SK-N-SH (cell line): ENCODE data around the gene MRGPRX1. TPM values are rescaled to one million over a fixed set of nuclear protein-coding genes. Genes with fewer than 3 reads are reported as not detected.

Experiments
- CTCF ChIA-PET: fragments of 300-600, 350-600 bp; formaldehyde crosslinking; extraction: SDS; loops from one replicate; lab custom pipeline; 2021; lab: Yijun Ruan, JAX
- POLR2A ChIA-PET: fragments of 350-600 bp; sonication (Branson Sonifier 250); formaldehyde crosslinking; extraction: SDS; loops from one replicate; lab custom pipeline; 2020; ENCODE audit warnings: antibody characterized with exemption, inconsistent platforms; lab: Yijun Ruan, JAX
- DNase-seq: peaks from one replicate; pipeline ENCODE4 v3.0.0; 2012
- H2AFZ ChIP-seq: fragments of 200-600 bp; sonication (generic); 2 replicates; pipeline ENCODE4 v1.8.1; 2016; ENCODE audit warnings: antibody characterized with exemption, mild to moderate bottlenecking, low read depth
- H3F3A ChIP-seq: fragments of 200-600 bp; sonication (generic); replicated peaks from 2 replicates; pipeline ENCODE3; 2016; ENCODE audit warnings: antibody characterized with exemption, mild to moderate bottlenecking; ENCODE audit not compliant: insufficient read depth
- H3K27ac ChIP-seq, 2 experiments: fragments of 200-500 bp in 1 of 2; fragments of 200-600 bp in 1 of 2; sonication (Bioruptor generic) in 1 of 2; sonication (generic), shearing (Covaris generic) in 1 of 2; 2 replicates each; pipeline versions ENCODE4 v1.5.1 to v1.6.1; 2014 to 2016; ENCODE audit warnings: low read depth in 2 of 2, inconsistent platforms in 1 of 2, low read length in 1 of 2, mild to moderate bottlenecking in 1 of 2, mixed read lengths in 1 of 2
- H3K27me3 ChIP-seq: fragments of 200-600 bp; sonication (generic), shearing (Covaris generic); 2 replicates; pipeline ENCODE4 v1.6.1; 2016; ENCODE audit warnings: mixed run types; ENCODE audit not compliant: insufficient read depth
- H3K36me3 ChIP-seq, 2 experiments: fragments of 200-500 bp in 1 of 2; fragments of 200-600 bp in 1 of 2; sonication (Bioruptor generic) in 1 of 2; sonication (generic) in 1 of 2; replicated peaks in 1 of 2; 2 replicates each; pipeline versions ENCODE3 to v1.5.1; 2014 to 2016; ENCODE audit warnings: low read length in 1 of 2, mild to moderate bottlenecking in 1 of 2; ENCODE audit not compliant: insufficient read depth in 2 of 2, control insufficient read depth in 1 of 2
- H3K4me1 ChIP-seq, 2 experiments: fragments of 200-500 bp in 1 of 2; fragments of 200-600 bp in 1 of 2; sonication (Bioruptor generic) in 1 of 2; sonication (generic), shearing (Covaris generic) in 1 of 2; 2 replicates each; pipeline versions ENCODE4 v1.5.1 to v1.6.1; 2014 to 2016; ENCODE audit warnings: low read depth in 1 of 2, low read length in 1 of 2, mixed run types in 1 of 2; ENCODE audit not compliant: insufficient read depth in 2 of 2, control insufficient read depth in 1 of 2
- H3K4me2 ChIP-seq: fragments of 200-600 bp; sonication (generic), shearing (Covaris generic); 2 replicates; pipeline ENCODE4 v1.6.1; 2017; ENCODE audit warnings: mixed run types
- H3K4me3 ChIP-seq, 2 experiments: fragments of 200-500 bp in 1 of 2; fragments of 200-600 bp in 1 of 2; sonication (Bioruptor generic) in 1 of 2; sonication (generic), shearing (Covaris generic) in 1 of 2; 2 replicates each; pipeline versions ENCODE4 v1.5.1 to v1.8.1; 2014 to 2016; ENCODE audit warnings: low read depth in 2 of 2, inconsistent platforms in 1 of 2, low read length in 1 of 2, mild to moderate bottlenecking in 1 of 2, mixed read lengths in 1 of 2, moderate library complexity in 1 of 2
- H3K79me2 ChIP-seq: fragments of 200-600 bp; sonication (generic); 2 replicates; pipeline ENCODE4 v1.8.1; 2017; ENCODE audit warnings: mild to moderate bottlenecking; ENCODE audit not compliant: insufficient read depth
- H3K9ac ChIP-seq: fragments of 200-600 bp; sonication (generic); 2 replicates; pipeline ENCODE4 v1.6.1; 2017; ENCODE audit warnings: mixed run types
- H3K9me2 ChIP-seq: fragments of 200-600 bp; sonication (generic); 2 replicates; pipeline ENCODE4 v1.6.1; 2017; ENCODE audit warnings: mixed run types
- H3K9me3 ChIP-seq: fragments of 200-600 bp; sonication (generic); 2 replicates; pipeline ENCODE4 v1.6.1; 2017; ENCODE audit warnings: mixed run types, mild to moderate bottlenecking, moderate library complexity
- H4K20me1 ChIP-seq: fragments of 200-600 bp; sonication (generic); 2 replicates; pipeline ENCODE4 v1.6.1; 2017; ENCODE audit warnings: mild to moderate bottlenecking, mixed run types; ENCODE audit not compliant: insufficient read depth
- FOSL2 ChIP-seq: IDR thresholded peaks from 2 replicates; pipeline ENCODE4 v1.4.0; 2012; ENCODE audit warnings: low read depth, mild to moderate bottlenecking, moderate library complexity, borderline replicate concordance
- JUND ChIP-seq: IDR thresholded peaks from 2 replicates; pipeline ENCODE4 v1.4.0; 2012
- MEF2A ChIP-seq: IDR thresholded peaks from 2 replicates; pipeline ENCODE4 v1.4.0; 2012; ENCODE audit warnings: low read depth, borderline replicate concordance
- NFIC ChIP-seq: IDR thresholded peaks from 2 replicates; pipeline ENCODE4 v1.4.0; 2012; ENCODE audit warnings: borderline replicate concordance
- NRF1 ChIP-seq: IDR thresholded peaks from 2 replicates; pipeline ENCODE4 v1.6.1; 2012; ENCODE audit warnings: low read depth, mild to moderate bottlenecking, low read length
- POLR2AphosphoS5 ChIP-seq: IDR thresholded peaks from 2 replicates; pipeline ENCODE4 v1.6.1; 2012; ENCODE audit warnings: low read depth, low read length
- RCOR1 ChIP-seq: fragments of 150-350 bp; IDR thresholded peaks from 2 replicates; pipeline ENCODE4 v1.6.1; 2017; ENCODE audit warnings: antibody characterized with exemption, low read length
- RXRA ChIP-seq: IDR thresholded peaks from 2 replicates; pipeline ENCODE4 v1.4.0; 2012; ENCODE audit warnings: low read depth, mild to moderate bottlenecking, borderline replicate concordance
- SMC3 ChIP-seq: IDR thresholded peaks from 2 replicates; pipeline ENCODE4 v1.6.1; 2012; ENCODE audit warnings: low read depth, low read length, improper control_type of control experiment
- TCF12 ChIP-seq: IDR thresholded peaks from 2 replicates; pipeline ENCODE4 v1.4.0; 2012
- TEAD4 ChIP-seq: IDR thresholded peaks from 2 replicates; pipeline ENCODE4 v1.4.0; 2012; ENCODE audit warnings: mild to moderate bottlenecking, borderline replicate concordance; ENCODE audit not compliant: insufficient read depth
- USF2 ChIP-seq: fragments of 150-350 bp; IDR thresholded peaks from 2 replicates; pipeline ENCODE4 v1.6.1; 2017; ENCODE audit warnings: antibody characterized with exemption, low read length, low read depth, borderline replicate concordance
- YY1 ChIP-seq: IDR thresholded peaks from 2 replicates; pipeline ENCODE4 v1.4.0; 2012; ENCODE audit warnings: low read depth, mild to moderate bottlenecking
- ZBTB33 ChIP-seq: IDR thresholded peaks from 2 replicates; pipeline ENCODE4 v1.4.0; 2012; ENCODE audit warnings: low read depth, borderline replicate concordance
- WGBS: methylation state at CpG from one replicate; pipeline ENCODE4 v1.1.6; 2017; ENCODE audit warnings: low lambda C conversion rate; 5-methylcytosine and 5-hydroxymethylcytosine counted together
- polyA plus RNA-seq, 3 experiments: library from polyadenylated mRNA; depleted of rRNA; stranded (reverse); fragments of >200 nt; gene quantifications; 2 replicates each; pipeline ENCODE4 v1.2.3, GENCODE V29; 2012
- TF ChIP-seq, protein P1 (sequence below): IDR thresholded peaks from 2 replicates; pipeline ENCODE4 v1.4.0; 2012; ENCODE audit warnings: low read depth
- TF ChIP-seq, protein P2 (sequence below): IDR thresholded peaks from 2 replicates; pipeline ENCODE4; 2012
- TF ChIP-seq, protein P3 (sequence below): IDR thresholded peaks from 2 replicates; pipeline ENCODE4 v1.4.0; 2012; ENCODE audit warnings: low read depth, borderline replicate concordance

The MRGPRX1 gene
- not detected in 2 replicates for polyA plus RNA-seq (2012; rRNA removed)
- not detected in 2 replicates for polyA plus RNA-seq (2012; cell fraction: cytosol; rRNA removed)
- polyA plus RNA-seq (2012; cell fraction: nucleus; rRNA removed): not detected in 2 replicates

- Histone ChIP-seq H4K20me1 (no peaks in the 10 kb centered on the region), H3K9ac (no peak within 1 kb of the TSS), H3K4me2 (no peak within 1 kb of the TSS), H3K9me2 (no peaks in the 10 kb centered on the region), H3K9me3 (no peaks in the 10 kb centered on the region), H3K4me3 (no peak within 1 kb of the TSS), H3K79me2 (no peaks in the 10 kb centered on the region), H3F3A (no peaks in the 10 kb centered on the region), H3K4me1 (no peaks in the 10 kb centered on the region), H3K27me3 (peaks cover 6% of the 10 kb centered on the region; the same call in 1 of the 2 replicates), H2AFZ (no peak within 1 kb of the TSS), H3K36me3 (no peaks in the 10 kb centered on the region), H3K27ac (no peak within 1 kb of the TSS)
- ChIA-PET CTCF (interaction anchor here (1.7 kb wide), 1 partner anchor 16 kb away, joined by 6 read pairs; no protein-coding TSS in a partner anchor), POLR2A (no interaction called here)
- no peak for DNase-seq
- 40% methylated on average over 2 of the region's 2 CpGs for WGBS
- TF ChIP-seq, protein P1, sequence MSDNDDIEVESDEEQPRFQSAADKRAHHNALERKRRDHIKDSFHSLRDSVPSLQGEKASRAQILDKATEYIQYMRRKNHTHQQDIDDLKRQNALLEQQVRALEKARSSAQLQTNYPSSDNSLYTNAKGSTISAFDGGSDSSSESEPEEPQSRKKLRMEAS: no peak
- TF ChIP-seq USF2: no peak
- TF ChIP-seq TEAD4: no peak
- TF ChIP-seq, protein P2, sequence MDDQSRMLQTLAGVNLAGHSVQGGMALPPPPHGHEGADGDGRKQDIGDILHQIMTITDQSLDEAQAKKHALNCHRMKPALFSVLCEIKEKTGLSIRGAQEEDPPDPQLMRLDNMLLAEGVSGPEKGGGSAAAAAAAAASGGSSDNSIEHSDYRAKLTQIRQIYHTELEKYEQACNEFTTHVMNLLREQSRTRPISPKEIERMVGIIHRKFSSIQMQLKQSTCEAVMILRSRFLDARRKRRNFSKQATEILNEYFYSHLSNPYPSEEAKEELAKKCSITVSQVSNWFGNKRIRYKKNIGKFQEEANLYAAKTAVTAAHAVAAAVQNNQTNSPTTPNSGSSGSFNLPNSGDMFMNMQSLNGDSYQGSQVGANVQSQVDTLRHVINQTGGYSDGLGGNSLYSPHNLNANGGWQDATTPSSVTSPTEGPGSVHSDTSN: no peak
- TF ChIP-seq, protein P3, sequence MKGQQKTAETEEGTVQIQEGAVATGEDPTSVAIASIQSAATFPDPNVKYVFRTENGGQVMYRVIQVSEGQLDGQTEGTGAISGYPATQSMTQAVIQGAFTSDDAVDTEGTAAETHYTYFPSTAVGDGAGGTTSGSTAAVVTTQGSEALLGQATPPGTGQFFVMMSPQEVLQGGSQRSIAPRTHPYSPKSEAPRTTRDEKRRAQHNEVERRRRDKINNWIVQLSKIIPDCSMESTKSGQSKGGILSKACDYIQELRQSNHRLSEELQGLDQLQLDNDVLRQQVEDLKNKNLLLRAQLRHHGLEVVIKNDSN: no peak
- TF ChIP-seq MEF2A: no peak
- no peak for TF ChIP-seq POLR2AphosphoS5
- no peak for TF ChIP-seq JUND
- no peak for TF ChIP-seq NFIC
- TF ChIP-seq NRF1: no peak
- TF ChIP-seq, all 33 proteins: peak for 0
Measured at GRCh38 chr11:18939314-18939713, at the start of gene MRGPRX1. Gene MRGPRX1 (minus strand): TSS chr11:18939414. CDS start chr11:18934784, 4,630 bp downstream.

DNA sequence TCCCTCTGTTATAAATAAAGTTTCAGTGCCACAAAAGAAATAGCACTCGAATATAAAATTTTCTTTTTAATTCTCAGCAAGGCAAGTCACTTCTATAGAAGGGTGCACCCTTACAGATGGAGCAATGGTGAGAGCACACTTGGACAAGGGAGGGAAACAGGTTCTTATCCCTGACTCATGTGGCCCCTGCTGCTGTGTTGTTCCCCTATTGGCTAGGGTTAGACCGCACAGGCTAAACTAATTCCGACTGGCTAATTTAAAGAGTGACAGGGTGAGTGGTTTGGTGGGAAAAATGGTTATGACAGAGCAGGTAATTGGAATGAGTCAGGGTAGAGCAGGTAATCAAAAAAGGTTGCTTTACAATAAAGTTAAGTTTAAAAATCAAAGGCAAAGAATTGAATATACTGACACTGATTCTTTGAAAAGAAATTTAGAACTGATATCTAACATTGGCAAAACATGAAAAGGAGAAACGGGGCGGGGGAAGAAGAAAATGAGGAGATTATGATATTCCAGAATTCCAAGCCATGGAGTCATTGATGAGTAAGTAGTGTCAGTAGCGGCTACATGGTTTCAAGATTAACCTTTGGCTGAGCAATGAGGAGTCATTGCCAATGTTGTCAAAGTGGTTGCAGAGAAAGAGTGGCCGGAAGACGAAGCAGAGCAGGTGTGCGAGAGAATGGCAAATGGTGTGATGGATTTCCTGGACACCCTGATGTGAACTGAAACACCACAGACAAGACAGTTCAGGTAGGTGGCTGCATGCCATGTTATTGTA, 48.4 kb upstream of the MRGPRX1 start:
- CTCF ChIA-PET: no interaction called here
- no peaks in the 10 kb centered on the region for H4K20me1 ChIP-seq
- DNase-seq: no peak
- no peaks in the 10 kb centered on the region for H3K79me2 ChIP-seq
- H2AFZ ChIP-seq: no peak overlapping the region
- H3F3A ChIP-seq: no peaks in the 10 kb centered on the region
- H3K4me3 ChIP-seq: no peak overlapping the region
- TF ChIP-seq SMC3: no peak
- no peak for TF ChIP-seq RCOR1
- TF ChIP-seq ZBTB33: no peak
- TF ChIP-seq FOSL2: peak; percentile 66; the same call in 1 of the 2 replicates
- TF ChIP-seq YY1: no peak
- 0 out of 2 replicates have a peak, but pooled peaks have one; percentile 30 for TF ChIP-seq JUND
- TF ChIP-seq TEAD4: no peak
- TF ChIP-seq, protein P3: no peak
- peak; percentile 8; the same call in 1 of the 2 replicates for TF ChIP-seq TCF12
- TF ChIP-seq, protein P2: 0 out of 2 replicates have a peak, but pooled peaks have one; percentile 20
- 0 out of 2 replicates have a peak, but pooled peaks have one; percentile 8 for TF ChIP-seq RXRA
- POLR2A ChIA-PET: no interaction called here
- H3K27ac ChIP-seq: no peak overlapping the region
- no peak overlapping the region for H3K9ac ChIP-seq
- no peaks in the 10 kb centered on the region for H3K27me3 ChIP-seq
- H3K4me2 ChIP-seq: no peak overlapping the region
- H3K9me2 ChIP-seq: no peaks in the 10 kb centered on the region
- peaks cover 0 to 3% of the 10 kb centered on the region in 2 experiments; a peak in 1 of 4 replicates for H3K4me1 ChIP-seq
- H3K36me3 ChIP-seq: no peaks in the 10 kb centered on the region
- 22% methylated on average over 9 of the region's 9 CpGs for WGBS
- H3K9me3 ChIP-seq: no peaks in the 10 kb centered on the region
